Dermis microvascular lymphatic vessel endothelial cell (primary cell): ENCODE data around the gene SUMO4. TPM values are rescaled to one million over a fixed set of nuclear protein-coding genes. Genes with fewer than 3 reads are reported as not detected.
"Not testable (repeated sequence)": the region's sequence is repeated elsewhere in the genome, so short reads cannot be mapped to it uniquely, and the experiment has no call there.

Experiments used
- DNase-seq, 2 donors: peaks; one replicate each; pipeline versions ENCODE4 v3.0.0 to v3.0.0-alpha.2; 2010; ENCODE audit warnings: low read depth in 2 of 2
- total RNA-seq: library from RNA; depleted of rRNA; stranded (reverse); fragments of >200 nt; gene quantifications from 2 replicates; pipeline ENCODE4 v1.2.1, GENCODE V29; 2014

SUMO4 gene
- total RNA-seq, 1 donor from 2014 or later = 0.26 TPM

- DNase-seq = peak; percentile 60 to 77
Measured at GRCh38 chr6:149431905-149432775, 32.1 kb downstream of the SUMO4 start.

DNA sequence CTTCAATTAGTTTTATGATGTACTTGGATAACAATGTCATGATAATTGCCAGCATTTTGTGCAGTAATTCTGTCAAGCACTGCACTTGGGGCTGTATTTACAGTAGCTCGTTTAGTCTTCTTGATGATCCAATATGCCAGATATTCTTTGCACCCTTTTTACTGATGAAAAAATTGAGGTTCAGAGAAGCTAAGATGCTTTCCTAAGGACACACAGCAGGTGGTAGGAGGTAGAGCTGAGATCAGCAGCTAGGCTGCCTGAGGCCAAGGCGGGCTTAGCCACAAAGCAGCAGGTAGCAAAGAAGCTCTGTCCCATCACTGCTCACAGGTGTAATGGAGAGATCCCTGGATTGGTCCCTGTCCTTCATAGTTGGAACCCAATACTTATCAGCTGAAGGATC, 33.3 kb downstream of the SUMO4 start:
- DNase-seq = no peak

DNA sequence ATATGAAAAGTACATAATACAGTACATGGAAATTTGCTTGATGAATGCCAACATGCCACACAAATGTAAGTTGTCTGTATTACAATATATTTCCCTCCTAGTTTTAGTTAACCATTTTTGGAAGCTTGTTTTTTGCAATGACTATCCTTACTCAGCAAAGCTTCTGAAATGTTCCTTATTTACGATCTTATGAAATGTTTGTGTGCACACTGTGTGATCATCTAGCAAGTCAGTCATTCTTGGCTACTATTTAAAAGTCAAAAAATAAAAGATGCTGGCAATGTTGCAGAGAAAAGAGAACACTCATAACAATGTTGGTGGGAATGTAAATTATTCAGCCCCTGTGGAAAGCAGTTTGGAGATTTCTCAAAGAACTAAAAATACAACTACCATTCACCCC, 33.8 kb downstream of the SUMO4 start:
- DNase-seq = no peak

DNA sequence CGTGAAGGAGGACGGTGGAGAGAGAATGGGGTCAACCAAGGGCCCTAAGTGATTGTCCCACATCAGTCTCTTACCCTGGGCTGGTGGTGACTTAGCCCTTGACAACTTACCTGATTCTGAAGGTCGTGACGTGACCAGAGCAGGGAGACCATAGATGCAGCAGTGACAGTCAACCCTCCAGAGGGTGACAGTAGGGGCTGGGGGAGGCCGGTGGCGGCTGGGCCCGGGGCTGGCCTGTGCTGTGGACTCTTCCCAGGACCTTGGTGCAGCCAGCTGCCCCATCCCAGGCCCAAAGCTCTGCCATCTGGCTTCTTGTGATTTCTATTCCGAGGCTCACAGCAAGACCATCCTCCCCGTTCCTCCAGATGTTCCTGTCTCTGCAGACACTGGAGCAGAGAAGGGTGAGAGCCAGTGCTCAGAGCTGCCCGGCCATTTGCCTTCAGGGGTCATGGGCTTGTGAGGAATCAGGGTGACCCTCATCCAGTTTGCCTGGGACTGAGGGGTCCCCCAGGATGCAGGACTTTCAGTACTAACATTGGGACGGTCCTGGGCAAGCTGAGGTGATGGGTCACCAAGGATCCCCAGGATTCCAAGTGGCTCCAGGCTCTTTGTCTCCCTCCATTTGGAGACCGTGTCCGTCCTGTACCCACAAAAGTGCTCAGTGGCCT, 36.0 kb downstream of the SUMO4 start:
- no peak for DNase-seq

GRCh38 chr6:149436647-149437046, 36.6 kb downstream of the SUMO4 start:
- DNase-seq = no peak

DNA sequence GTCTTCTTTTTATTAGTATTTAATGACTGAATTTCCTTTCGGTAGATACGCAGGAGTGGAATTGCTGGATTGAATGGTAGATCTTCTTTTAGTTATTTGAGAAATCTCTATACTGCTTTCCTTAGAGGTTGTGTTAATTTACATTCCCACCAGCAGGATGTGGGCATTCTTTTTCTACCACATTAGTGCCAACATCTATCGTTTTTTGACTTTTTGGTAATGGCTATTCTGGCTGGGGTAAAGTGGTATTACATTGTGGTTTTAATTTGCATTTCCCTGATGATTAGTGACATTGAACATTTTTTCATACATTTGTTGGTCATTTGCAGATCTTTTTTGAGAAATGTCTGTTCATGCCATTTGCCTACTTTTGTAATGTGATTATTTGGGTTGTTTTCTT, 37.1 kb downstream of the SUMO4 start:
- DNase-seq = no peak

DNA sequence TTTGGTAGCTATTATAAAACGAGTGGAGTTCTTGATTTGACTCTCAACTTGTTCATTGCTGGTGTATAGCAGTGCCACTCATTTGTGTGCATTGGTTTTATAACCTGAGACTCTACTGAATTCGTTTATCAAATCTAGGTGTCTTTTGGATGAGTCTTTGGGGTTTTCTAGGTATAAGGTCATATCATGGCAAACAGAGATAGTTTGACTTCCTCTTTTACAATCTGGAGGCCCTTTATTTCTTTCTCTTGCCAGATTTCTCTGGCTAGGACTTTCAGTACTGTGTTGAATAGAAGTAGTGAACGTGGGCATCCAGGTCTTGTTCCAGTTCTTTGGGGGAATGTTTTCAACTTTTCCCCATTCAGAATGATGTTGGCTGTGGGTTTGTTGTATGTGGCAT, 38.8 kb downstream of the SUMO4 start:
- DNase-seq = no peak

GRCh38 chr6:149439626-149440025, 39.6 kb downstream of the SUMO4 start:
- DNase-seq = no peak

GRCh38 chr6:149440735-149441671, 40.9 kb downstream of the SUMO4 start:
- DNase-seq = no peak

GRCh38 chr6:149441740-149442139, 41.7 kb downstream of the SUMO4 start:
- no peak for DNase-seq

DNA sequence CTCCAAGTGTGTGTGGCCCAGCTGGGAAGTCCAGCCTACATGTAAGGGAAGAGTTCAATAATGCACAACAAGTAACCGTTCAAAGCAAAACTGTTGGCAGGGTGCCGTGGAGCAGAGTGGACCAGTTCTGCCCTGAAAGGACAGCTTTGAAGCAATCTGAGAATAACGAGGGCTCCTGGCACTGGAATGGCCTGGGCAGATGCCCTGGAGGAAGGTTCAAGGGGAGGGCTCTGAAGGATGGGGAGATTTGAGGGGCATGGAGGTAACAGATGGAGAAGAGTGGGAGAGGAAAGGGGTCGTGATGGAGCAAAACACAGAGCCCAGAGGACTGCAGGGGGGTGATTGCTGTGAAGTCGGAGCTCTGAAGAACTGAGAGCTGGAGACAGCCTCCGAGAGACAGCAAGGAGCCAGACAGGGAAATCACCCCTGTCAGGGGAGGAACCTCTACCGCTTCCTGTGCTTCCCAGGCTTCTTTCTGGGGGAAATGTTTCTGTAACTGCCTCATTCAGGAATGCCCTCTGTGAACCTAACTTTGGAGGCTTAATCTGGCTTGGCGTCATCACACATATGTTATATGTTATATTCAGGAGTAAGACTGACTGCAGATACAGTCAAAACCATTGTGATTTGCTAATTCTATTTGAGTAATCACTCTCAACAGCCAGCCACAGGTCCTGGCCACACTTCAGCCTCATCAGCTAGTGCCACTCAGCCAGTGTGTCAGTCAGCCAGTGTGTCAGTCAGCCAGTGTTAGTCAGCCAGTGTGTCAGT, 43.5 kb downstream of the SUMO4 start:
- peak in 1 of 2 donors; percentile 10 for DNase-seq

DNA sequence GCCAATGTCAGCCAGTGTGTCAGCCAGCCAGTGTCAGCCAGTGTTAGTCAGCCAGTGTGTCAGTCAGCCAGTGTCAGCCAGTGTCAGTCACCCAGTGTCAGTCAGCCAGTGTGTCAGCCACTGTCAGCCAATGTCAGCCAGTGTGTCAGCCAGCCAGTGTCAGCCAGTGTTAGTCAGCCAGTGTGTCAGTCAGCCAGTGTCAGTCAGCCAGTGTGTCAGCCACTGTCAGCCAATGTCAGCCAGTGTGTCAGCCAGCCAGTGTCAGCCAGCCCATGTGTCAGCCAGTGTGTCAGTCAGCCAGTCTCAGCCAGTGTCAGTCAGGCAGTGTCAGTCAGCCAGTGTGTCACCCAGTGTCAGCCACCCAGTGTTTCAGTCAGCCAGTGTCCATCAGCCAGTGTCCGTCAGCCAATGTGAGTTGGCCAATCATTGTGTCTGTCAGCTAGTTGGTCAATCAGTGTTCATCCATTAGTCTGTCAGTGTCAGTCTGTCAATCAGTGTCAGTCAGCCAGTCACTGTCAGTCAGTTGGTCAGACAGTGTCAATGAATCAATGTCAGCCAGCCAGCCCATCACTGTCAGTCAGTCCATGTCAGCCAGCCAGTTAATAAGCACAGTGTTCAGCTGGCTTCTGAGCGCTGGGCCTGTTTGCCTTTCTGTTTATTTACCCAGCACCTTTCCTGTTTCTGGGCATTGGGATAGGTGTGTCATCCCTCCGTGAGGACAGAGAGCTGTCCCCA, 44.5 kb downstream of the SUMO4 start:
- not testable (repeated sequence) for DNase-seq

- DNase-seq = no peak
Measured at GRCh38 chr6:149445095-149445466, 45.0 kb downstream of the SUMO4 start.

DNA sequence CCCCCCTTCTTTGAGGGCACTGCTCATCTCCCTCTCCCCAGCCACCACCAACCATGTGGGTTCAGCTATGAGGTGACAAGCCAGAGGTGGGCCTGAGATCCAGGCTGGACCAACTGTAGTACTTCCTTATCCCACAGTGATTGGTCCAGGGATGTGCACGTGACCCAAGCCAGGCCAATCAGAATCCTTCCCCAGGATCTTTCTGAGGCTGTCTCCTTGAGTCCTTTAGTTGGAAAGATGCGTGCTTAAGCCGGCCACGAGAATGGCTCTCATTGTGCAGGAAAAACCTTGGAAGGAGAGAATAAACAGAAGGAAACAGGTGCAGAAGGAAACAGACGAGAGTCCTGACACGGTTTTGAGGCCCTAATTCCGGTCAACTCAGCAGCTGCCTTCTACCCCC, 45.5 kb downstream of the SUMO4 start:
- DNase-seq = no peak

GRCh38 chr6:149446791-149447376, 46.8 kb downstream of the SUMO4 start:
- no peak for DNase-seq

DNA sequence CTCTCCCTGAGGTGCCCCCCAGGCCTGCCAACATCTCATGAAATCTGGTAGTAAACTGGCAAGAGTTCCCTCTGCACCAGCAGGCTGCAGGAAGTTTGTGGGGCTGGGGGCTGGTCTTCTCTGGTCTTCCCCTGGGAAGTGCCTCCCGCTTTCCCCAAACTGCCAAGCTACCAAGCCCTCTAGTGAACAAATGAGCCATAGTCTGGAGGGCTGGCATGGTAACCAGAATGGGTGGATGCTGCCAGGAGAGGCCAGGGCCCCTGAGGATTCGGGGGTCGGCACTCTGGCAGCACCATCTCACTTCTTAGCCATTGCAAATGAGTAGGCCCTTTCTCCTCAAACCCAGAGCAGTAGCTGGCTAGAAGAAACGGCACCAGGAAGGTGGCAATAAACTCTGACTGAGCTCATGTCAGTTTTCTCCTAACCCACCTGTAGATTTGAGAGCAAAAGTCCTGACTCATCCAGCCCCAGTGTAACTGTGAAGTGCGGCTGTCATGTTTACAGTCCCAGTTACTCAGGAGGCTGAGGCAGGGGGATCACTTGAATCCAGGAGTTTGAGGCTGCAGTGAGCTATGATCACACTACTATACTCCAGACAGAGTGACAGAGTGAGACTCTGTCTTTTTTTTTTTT, 48.9 kb downstream of the SUMO4 start:
- no peak for DNase-seq

- no peak for DNase-seq
Measured at GRCh38 chr6:149449831-149450678, 50.0 kb downstream of the SUMO4 start.
